Pancreas (tissue), 10 donors: ENCODE data around the gene DRD2. TPM values are rescaled to one million over a fixed set of nuclear protein-coding genes. Genes with fewer than 3 reads are reported as not detected.

Experiments
- ATAC-seq, 4 donors: fragments of 200-7000 bp; cut with Tn5 transposase; one replicate each; pipeline versions ENCODE4 v1.8.0 to v1.9.1; 2020; ENCODE audit warnings: mild to moderate bottlenecking in 4 of 4, moderate library complexity in 4 of 4
- DNase-seq, 6 donors: peaks; one replicate each; pipeline ENCODE4 v3.0.0-alpha.2; 2020
- FAIRE-seq: peaks from 2 replicates; lab custom pipeline; 2012; peaks lifted over from hg19 to GRCh38; lab: Jason Lieb, UNC
- H3K27ac ChIP-seq, 4 donors: fragments of 200-600 bp; sonication (generic); 1 replicate in 3 of 4; 2 replicates in 1 of 4; pipeline versions ENCODE4 v1.5.0 to v1.8.0; 2020
- H3K27me3 ChIP-seq, 4 donors: fragments of 200-600 bp; one replicate each; pipeline ENCODE4 v1.8.0; 2021
- H3K36me3 ChIP-seq, 3 donors: fragments of 200-600 bp; sonication (generic) in 1 of 3; one replicate each; pipeline versions ENCODE4 v1.5.0 to v1.8.0; 2020 to 2021
- H3K4me1 ChIP-seq, 3 donors: fragments of 200-600 bp; one replicate each; pipeline ENCODE4 v1.8.0; 2021
- H3K4me3 ChIP-seq, 4 donors: fragments of 200-600 bp; sonication (generic) in 2 of 4; one replicate each; pipeline versions ENCODE4 v1.5.0 to v1.8.0; 2020 to 2021
- H3K9me3 ChIP-seq, 4 donors: fragments of 200-600 bp; one replicate each; pipeline ENCODE4 v1.8.0; 2021
- WGBS, 2 donors: extraction: QIAGEN DNeasy Blood & Tissue Kit; methylation state at CpG; one replicate each; pipeline ENCODE4 v1.1.7; 2013; 5-methylcytosine and 5-hydroxymethylcytosine counted together
- intact Hi-C, 3 donors: fragments of 100-400 bp; cut with DNase I; formaldehyde crosslinking; loops; one replicate each; pipeline versions ENCODE4 v1.11.1 to v1.14.2; 2022
- polyA plus RNA-seq, 2 donors: library from polyadenylated mRNA; stranded (reverse); fragments of 200-250 nt; gene quantifications; one replicate each; pipeline ENCODE4 v1.2.3, GENCODE V29; 2013
- total RNA-seq, 6 donors: library from RNA; stranded (reverse); fragmentation: NEBNext Ultra II Directional in 4 of 6; extraction: Animal tissue kit (Norgen Biotek cat#: 25700) in 4 of 6; gene quantifications; one replicate each; pipeline versions ENCODE4 v1.2.1 to v1.2.4, GENCODE V29; 2021 to 2023
- TF ChIP-seq, protein P1 (sequence below), 4 donors: fragments of 200-600 bp; sonication (generic) in 3 of 4; IDR thresholded peaks; one replicate each; pipeline versions ENCODE4 v1.5.0 to v1.8.0; 2021; ENCODE audit warnings: antibody characterized with exemption in 4 of 4
- donor health status: healthy with polysubstance abuse.
- donor health status: DM: no; HTN: no; CAD: no; lungs with moderate emphysema.
- donor health status: DM: no; HTN: no; CAD: no.
- donor health status: control.
- donor health status: control.
- donor health status: Bipolar disorder and iron deficiency.
- donor health status: DM: yes; HTN: yes; CAD: no.
- donor health status: DM: no; HTN: no; CAD: no.
- donor health status: DM: no; HTN: no; CAD: no.
- donor health status: DM: yes; HTN: yes; CAD: no.

The DRD2 gene
- total and polyA plus RNA-seq, 8 donors = 0.19 to 0.63 (median 0.34) TPM; not detected in 5

DNA sequence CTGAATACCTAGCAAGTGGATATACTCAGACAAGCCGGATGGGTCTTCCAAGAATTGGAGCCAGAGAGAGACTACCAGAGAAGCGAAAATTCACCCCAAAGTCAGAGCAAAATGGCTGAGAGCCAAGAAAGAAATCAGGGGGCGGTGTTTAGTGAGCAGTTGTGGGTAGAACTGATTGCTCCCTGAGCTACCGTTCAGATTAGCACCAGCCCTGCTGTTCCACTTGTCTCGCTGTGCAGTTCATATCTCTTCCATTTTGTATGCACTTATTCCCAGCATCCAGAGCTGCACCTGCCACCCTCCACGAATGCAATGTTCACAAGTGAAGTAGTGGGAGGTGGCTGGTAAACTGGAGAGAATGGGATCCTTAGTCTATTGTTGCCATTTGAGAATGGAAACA lies 25.5 kb downstream of the DRD2 start:
- TF ChIP-seq, protein P1, sequence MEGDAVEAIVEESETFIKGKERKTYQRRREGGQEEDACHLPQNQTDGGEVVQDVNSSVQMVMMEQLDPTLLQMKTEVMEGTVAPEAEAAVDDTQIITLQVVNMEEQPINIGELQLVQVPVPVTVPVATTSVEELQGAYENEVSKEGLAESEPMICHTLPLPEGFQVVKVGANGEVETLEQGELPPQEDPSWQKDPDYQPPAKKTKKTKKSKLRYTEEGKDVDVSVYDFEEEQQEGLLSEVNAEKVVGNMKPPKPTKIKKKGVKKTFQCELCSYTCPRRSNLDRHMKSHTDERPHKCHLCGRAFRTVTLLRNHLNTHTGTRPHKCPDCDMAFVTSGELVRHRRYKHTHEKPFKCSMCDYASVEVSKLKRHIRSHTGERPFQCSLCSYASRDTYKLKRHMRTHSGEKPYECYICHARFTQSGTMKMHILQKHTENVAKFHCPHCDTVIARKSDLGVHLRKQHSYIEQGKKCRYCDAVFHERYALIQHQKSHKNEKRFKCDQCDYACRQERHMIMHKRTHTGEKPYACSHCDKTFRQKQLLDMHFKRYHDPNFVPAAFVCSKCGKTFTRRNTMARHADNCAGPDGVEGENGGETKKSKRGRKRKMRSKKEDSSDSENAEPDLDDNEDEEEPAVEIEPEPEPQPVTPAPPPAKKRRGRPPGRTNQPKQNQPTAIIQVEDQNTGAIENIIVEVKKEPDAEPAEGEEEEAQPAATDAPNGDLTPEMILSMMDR (IDR thresholded peaks at IDR 0.05) = no peak
- Histone ChIP-seq H3K27me3 (peaks cover 0 to 3% (median 0%) of the 10 kb centered on the region in 4 donors), H3K36me3 (no peaks in the 10 kb centered on the region), H3K4me3 (no peak overlapping the region), H3K27ac (no peak overlapping the region), H3K4me1 (no peaks in the 10 kb centered on the region), H3K9me3 (no peaks in the 10 kb centered on the region)
- 68 to 70% methylated on average over 6 of the region's 6 CpGs for WGBS, 2 donors
- FAIRE-seq (no peak), ATAC-seq (no peak), DNase-seq (no peak)
- intact Hi-C loops = no loop called here

DNA sequence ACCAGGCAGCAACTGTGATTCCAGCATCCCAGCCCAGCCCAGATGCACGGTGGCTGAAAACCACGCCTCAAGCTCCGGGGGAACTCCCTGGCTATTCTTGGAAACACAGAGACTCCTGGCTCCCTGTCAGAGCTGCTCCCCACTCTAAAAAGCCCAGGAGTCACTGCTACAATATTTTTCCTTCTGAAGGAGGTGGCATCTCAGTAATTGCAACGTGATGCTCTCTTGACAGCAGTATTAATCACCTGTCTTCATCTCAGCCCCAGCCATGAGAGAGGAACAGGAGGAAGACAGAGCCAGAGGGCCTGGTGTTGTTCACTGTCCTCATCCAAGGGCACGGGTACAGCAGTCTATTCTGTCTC lies 26.9 kb downstream of the DRD2 start:
- Histone ChIP-seq H3K4me3 (no peak overlapping the region), H3K27me3 (peaks cover 0 to 5% (median 0%) of the 10 kb centered on the region in 4 donors), H3K9me3 (no peaks in the 10 kb centered on the region), H3K4me1 (no peaks in the 10 kb centered on the region), H3K27ac (no peak overlapping the region), H3K36me3 (no peaks in the 10 kb centered on the region)
- 64 to 68% methylated on average over 5 of the region's 5 CpGs for WGBS, 2 donors
- TF ChIP-seq, protein P1 (IDR thresholded peaks at IDR 0.05) = no peak
- ATAC-seq (no peak), FAIRE-seq (no peak), DNase-seq (no peak)
- intact Hi-C loops = no loop called here

DNA sequence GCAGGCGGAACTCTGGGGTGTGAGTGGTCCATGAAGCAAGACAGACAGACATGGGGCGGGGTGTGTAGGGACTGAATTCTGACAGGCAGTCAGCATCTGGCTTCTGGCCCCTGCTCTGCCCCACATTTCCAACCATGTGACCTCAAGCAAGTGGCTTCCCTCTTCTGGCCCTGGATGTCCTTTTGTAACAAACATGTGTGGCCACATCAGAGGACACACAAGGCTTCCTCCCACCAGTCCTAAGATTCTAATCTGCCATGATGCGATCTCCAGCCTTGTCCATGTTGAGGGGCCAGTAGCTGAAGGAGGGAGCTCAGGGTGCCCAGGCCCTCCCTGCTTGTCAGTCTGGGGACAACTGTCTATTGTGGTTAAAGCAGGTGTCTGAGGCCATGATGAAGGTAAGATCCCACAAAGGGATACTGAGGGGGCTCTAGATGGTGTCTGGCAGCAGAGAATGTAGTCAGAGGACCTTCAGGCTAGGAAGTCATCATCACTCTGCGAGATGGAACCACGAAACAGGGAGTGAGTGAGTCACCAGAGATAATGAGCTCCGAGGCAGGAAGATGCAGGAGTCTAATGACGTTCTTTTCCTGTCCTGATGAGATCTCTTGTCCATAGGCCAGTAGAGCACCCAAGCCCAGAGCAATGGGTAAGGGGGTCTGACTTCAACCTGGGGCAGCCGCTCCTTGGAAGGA lies 27.4 kb downstream of the DRD2 start:
- no peaks in the 10 kb centered on the region for H3K4me1 ChIP-seq
- WGBS, 2 donors = 71% methylated on average over 8 of the region's 8 CpGs
- TF ChIP-seq, protein P1 (IDR thresholded peaks at IDR 0.05) = no peak

DNA sequence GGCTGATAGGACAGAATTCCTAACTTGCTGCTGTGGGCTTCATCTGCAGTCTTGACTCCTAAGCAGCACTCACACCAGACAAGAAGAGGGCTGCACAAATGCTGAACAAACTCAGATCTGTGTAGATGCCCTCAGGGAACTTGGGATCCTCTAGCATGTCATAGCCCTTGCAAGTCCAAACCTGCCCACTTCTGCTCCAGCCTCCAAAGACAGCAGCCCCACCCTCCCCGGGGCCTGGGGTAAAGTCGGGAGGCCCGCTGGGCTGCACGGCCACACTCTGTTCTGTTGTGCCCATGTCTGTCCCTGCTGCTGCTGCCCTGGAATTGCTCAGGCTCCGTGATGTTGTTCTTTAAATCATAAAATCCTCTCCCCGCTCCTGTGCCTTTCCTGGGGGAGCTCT lies 28.3 kb downstream of the DRD2 start:
- intact Hi-C loops = no loop called here
- no peak for DNase-seq
- WGBS, 2 donors = 63 to 65% methylated on average over 6 of the region's 6 CpGs

More for the DNA sequence above, 27.4 kb downstream of the DRD2 start:
- no peak for DNase-seq
- FAIRE-seq = no peak
- Histone ChIP-seq H3K36me3 (no peaks in the 10 kb centered on the region), H3K27me3 (peaks cover 0 to 6% (median 0%) of the 10 kb centered on the region in 4 donors), H3K27ac (no peak overlapping the region), H3K4me3 (no peak overlapping the region), H3K9me3 (no peaks in the 10 kb centered on the region)
- intact Hi-C loops = no loop called here
- ATAC-seq = no peak

DNA sequence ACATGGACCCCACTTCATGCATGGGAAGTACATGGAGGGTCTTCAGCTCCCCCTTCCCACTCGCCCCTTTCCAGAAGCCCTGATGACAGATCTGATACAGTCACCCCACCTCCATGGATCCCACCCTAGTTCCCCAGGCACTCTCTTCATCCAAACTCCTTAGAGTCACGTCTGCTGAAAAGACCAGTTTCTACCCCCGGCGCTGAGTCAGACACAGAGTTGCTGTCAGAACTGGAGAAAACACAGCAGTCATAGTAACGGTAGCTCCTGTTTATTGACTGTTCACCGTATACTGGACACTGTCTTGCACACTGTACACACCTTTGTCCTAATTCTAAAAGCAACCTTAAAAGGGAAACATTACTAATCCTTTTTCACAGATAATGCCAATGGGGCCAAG lies 29.1 kb downstream of the DRD2 start:
- no peak for FAIRE-seq
- no peak for ATAC-seq
- Histone ChIP-seq H3K4me1 (no peaks in the 10 kb centered on the region), H3K4me3 (no peak overlapping the region), H3K27ac (no peak overlapping the region), H3K9me3 (no peaks in the 10 kb centered on the region), H3K27me3 (peaks cover 0 to 6% (median 0%) of the 10 kb centered on the region in 4 donors), H3K36me3 (no peaks in the 10 kb centered on the region)
- no peak for DNase-seq
- 46 to 57% methylated on average over 6 of the region's 6 CpGs for WGBS, 2 donors
- intact Hi-C loops = no loop called here
- TF ChIP-seq, protein P1 (IDR thresholded peaks at IDR 0.05) = no peak

More for the DNA sequence above, 28.3 kb downstream of the DRD2 start:
- FAIRE-seq = no peak
- Histone ChIP-seq H3K27ac (no peak overlapping the region), H3K4me3 (no peak overlapping the region), H3K27me3 (peaks cover 0 to 6% (median 0%) of the 10 kb centered on the region in 4 donors), H3K36me3 (no peaks in the 10 kb centered on the region), H3K9me3 (no peaks in the 10 kb centered on the region), H3K4me1 (no peaks in the 10 kb centered on the region)
- TF ChIP-seq, protein P1 (IDR thresholded peaks at IDR 0.05) = no peak
- no peak for ATAC-seq
